Glutamatergic neuron (in vitro differentiated cells): ENCODE data around the gene STXBP6. TPM values are rescaled to one million over a fixed set of nuclear protein-coding genes. Genes with fewer than 3 reads are reported as not detected.

Experiments
- DNase-seq: peaks from one replicate; pipeline ENCODE4 v3.0.0; 2022
- H3K27ac Mint-ChIP-seq: one replicate; pipeline ENCODE4 v1.8.0; 2020; ENCODE audit warnings: mild to moderate bottlenecking, mixed read lengths, inconsistent platforms; ENCODE audit not compliant: unreplicated experiment
- H3K27me3 Mint-ChIP-seq: one replicate; pipeline ENCODE4 v1.8.0; 2020; ENCODE audit warnings: mild to moderate bottlenecking, moderate library complexity, mixed read lengths, inconsistent platforms; ENCODE audit not compliant: unreplicated experiment
- H3K36me3 Mint-ChIP-seq: one replicate; pipeline ENCODE4 v1.8.0; 2020; ENCODE audit warnings: mild to moderate bottlenecking, mixed read lengths, inconsistent platforms; ENCODE audit not compliant: unreplicated experiment
- H3K4me1 Mint-ChIP-seq: one replicate; pipeline ENCODE4 v1.8.0; 2020; ENCODE audit warnings: mild to moderate bottlenecking, low read depth, mixed read lengths, inconsistent platforms; ENCODE audit not compliant: unreplicated experiment
- H3K4me3 Mint-ChIP-seq: one replicate; pipeline ENCODE4 v1.8.0; 2020; ENCODE audit warnings: mild to moderate bottlenecking, mixed read lengths, inconsistent platforms; ENCODE audit not compliant: unreplicated experiment
- H3K9me3 Mint-ChIP-seq: one replicate; pipeline ENCODE4 v1.8.0; 2020; ENCODE audit warnings: mild to moderate bottlenecking, moderate library complexity, mixed read lengths, inconsistent platforms; ENCODE audit not compliant: unreplicated experiment
- total RNA-seq: library from RNA; stranded (reverse); fragmentation: NEBNext Ultra II Directional; extraction: Animal tissue kit (Norgen Biotek cat#: 25700); gene quantifications from one replicate; pipeline ENCODE4 v1.2.1, GENCODE V29; 2021; ENCODE audit not compliant: unreplicated experiment
- TF ChIP-seq, protein P1 (sequence below): fragments of 200-600 bp; sonication (generic); IDR thresholded peaks from one replicate; pipeline ENCODE4 v1.5.0; 2021; ENCODE audit not compliant: partially characterized antibody, unreplicated experiment

Gene STXBP6
- total RNA-seq, 1 donor from 2014 or later: 0.49 TPM

- no peaks in the 10 kb centered on the region for H3K9me3 Mint-ChIP-seq
- no peak overlapping the region for H3K4me3 Mint-ChIP-seq
- no peak overlapping the region for H3K27ac Mint-ChIP-seq
- H3K4me1 Mint-ChIP-seq: no peaks in the 10 kb centered on the region
- TF ChIP-seq, protein P1, sequence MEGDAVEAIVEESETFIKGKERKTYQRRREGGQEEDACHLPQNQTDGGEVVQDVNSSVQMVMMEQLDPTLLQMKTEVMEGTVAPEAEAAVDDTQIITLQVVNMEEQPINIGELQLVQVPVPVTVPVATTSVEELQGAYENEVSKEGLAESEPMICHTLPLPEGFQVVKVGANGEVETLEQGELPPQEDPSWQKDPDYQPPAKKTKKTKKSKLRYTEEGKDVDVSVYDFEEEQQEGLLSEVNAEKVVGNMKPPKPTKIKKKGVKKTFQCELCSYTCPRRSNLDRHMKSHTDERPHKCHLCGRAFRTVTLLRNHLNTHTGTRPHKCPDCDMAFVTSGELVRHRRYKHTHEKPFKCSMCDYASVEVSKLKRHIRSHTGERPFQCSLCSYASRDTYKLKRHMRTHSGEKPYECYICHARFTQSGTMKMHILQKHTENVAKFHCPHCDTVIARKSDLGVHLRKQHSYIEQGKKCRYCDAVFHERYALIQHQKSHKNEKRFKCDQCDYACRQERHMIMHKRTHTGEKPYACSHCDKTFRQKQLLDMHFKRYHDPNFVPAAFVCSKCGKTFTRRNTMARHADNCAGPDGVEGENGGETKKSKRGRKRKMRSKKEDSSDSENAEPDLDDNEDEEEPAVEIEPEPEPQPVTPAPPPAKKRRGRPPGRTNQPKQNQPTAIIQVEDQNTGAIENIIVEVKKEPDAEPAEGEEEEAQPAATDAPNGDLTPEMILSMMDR: no peak
- no peak for DNase-seq
- H3K27me3 Mint-ChIP-seq: no peaks in the 10 kb centered on the region
- no peaks in the 10 kb centered on the region for H3K36me3 Mint-ChIP-seq
These were observed 192.7 kb downstream of the STXBP6 start for GRCh38 chr14:24857277-24857676.

DNA sequence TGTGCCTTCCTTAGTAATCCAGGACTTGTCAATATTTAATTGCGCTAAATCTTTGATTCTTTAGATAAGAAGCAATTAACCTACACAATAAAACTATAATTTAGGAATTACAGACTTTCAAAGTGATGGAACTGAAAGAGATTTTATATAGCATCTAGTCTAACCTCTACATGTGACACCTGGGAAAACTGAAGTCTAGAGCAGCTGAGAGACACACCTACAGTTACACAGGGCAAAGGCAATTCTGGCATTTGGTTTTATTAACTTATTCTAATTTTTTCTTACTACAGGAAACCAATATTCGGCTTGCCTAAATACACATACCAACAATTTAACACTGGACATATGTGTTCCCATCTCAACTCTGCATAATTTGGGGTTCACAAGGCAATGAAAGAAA lies 196.5 kb downstream of the STXBP6 start:
- Mint-ChIP-seq H3K4me3 (no peak overlapping the region), H3K27me3 (no peaks in the 10 kb centered on the region), H3K9me3 (no peaks in the 10 kb centered on the region), H3K36me3 (no peaks in the 10 kb centered on the region), H3K27ac (no peak overlapping the region), H3K4me1 (no peaks in the 10 kb centered on the region)
- TF ChIP-seq, protein P1: no peak
- DNase-seq: no peak

- H3K9me3 Mint-ChIP-seq: no peaks in the 10 kb centered on the region
- TF ChIP-seq, protein P1: no peak
- DNase-seq: no peak
- H3K27ac Mint-ChIP-seq: no peak overlapping the region
- no peaks in the 10 kb centered on the region for H3K4me1 Mint-ChIP-seq
- no peak overlapping the region for H3K4me3 Mint-ChIP-seq
- H3K27me3 Mint-ChIP-seq: no peaks in the 10 kb centered on the region
- H3K36me3 Mint-ChIP-seq: no peaks in the 10 kb centered on the region
These were observed 197.5 kb downstream of the STXBP6 start for GRCh38 chr14:24852312-24853060.

- Mint-ChIP-seq H3K36me3 (no peaks in the 10 kb centered on the region), H3K4me1 (no peaks in the 10 kb centered on the region), H3K9me3 (no peaks in the 10 kb centered on the region), H3K27me3 (no peaks in the 10 kb centered on the region), H3K27ac (no peak overlapping the region), H3K4me3 (no peak overlapping the region)
- no peak for DNase-seq
- TF ChIP-seq, protein P1: no peak
These were observed 198.1 kb downstream of the STXBP6 start for GRCh38 chr14:24851837-24852236.

- no peak overlapping the region for H3K4me3 Mint-ChIP-seq
- H3K4me1 Mint-ChIP-seq: no peaks in the 10 kb centered on the region
- no peaks in the 10 kb centered on the region for H3K9me3 Mint-ChIP-seq
- H3K36me3 Mint-ChIP-seq: no peaks in the 10 kb centered on the region
- no peaks in the 10 kb centered on the region for H3K27me3 Mint-ChIP-seq
- H3K27ac Mint-ChIP-seq: no peak overlapping the region
- TF ChIP-seq, protein P1: no peak
- no peak for DNase-seq
These were observed 198.5 kb downstream of the STXBP6 start for GRCh38 chr14:24851406-24851805.
